ENCODE measurements around the gene CKS1B. TPM values are rescaled to one million over a fixed set of nuclear protein-coding genes. Genes with fewer than 3 reads are reported as not detected.

Gene CKS1B
- total and polyA plus RNA-seq, 9 donors: 57.1 to 84.9 (median 69.9) TPM

DNA sequence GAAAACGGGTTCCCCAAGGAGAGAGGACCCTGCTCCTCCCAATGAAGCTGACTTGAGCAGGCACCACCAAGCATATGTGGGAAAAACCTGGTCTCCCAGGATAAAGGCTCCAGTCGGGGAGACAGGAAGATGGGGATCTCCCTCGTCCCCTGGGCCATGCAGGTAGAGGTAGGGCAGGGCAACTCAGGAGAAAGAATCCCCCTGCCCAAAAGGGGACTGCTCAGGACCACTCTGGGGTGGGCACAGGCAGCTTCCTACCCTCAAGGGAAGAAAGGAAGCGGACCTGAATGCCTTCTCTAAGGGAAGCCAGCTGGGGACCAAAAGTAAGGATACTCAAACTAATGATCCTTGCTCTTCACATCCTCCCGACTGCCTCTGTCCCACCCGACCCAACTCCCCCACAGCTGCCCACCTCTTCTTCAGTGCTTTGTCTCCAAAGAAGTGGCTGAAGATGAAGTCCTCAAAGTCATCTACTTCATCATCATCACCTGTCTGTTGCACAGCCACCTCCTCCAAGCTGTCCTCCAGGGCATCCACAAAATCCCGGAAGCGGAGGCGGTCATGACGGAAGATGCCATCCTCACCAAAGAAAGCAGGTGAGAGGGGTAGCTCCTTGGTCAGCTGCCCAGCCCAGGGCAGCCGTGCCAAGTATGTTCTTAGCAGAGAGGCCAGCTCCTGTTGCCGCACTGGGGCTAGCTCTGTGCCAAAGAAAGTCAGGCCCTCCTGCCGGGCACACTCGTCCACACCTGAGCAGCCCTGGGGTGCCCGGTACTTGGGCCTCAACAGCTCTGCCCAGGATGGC is 29.1 kb upstream of the CKS1B start:
- Histone ChIP-seq H3K4me3 (ENCODE audit: low read length) (no peak overlapping the region), H3K36me3 (ENCODE audit: control insufficient read depth, insufficient read depth, low read length) (peaks cover 46% of the 10 kb centered on the region), H3K4me1 (ENCODE audit: control insufficient read depth, insufficient read depth, low read length) (peaks cover 52% of the 10 kb centered on the region), H3K27ac (ENCODE audit: low read length) (no peak overlapping the region), H3K9me3 (replicated peaks; ENCODE audit: control insufficient read depth, low read depth, low read length) (no peaks in the 10 kb centered on the region), H3K27me3 (ENCODE audit: control insufficient read depth, insufficient read depth, low read length) (no peaks in the 10 kb centered on the region)
- no peak for DNase-seq
- WGBS (ENCODE audit: insufficient coverage): 88% methylated on average over 12 of the region's 15 CpGs

DNA sequence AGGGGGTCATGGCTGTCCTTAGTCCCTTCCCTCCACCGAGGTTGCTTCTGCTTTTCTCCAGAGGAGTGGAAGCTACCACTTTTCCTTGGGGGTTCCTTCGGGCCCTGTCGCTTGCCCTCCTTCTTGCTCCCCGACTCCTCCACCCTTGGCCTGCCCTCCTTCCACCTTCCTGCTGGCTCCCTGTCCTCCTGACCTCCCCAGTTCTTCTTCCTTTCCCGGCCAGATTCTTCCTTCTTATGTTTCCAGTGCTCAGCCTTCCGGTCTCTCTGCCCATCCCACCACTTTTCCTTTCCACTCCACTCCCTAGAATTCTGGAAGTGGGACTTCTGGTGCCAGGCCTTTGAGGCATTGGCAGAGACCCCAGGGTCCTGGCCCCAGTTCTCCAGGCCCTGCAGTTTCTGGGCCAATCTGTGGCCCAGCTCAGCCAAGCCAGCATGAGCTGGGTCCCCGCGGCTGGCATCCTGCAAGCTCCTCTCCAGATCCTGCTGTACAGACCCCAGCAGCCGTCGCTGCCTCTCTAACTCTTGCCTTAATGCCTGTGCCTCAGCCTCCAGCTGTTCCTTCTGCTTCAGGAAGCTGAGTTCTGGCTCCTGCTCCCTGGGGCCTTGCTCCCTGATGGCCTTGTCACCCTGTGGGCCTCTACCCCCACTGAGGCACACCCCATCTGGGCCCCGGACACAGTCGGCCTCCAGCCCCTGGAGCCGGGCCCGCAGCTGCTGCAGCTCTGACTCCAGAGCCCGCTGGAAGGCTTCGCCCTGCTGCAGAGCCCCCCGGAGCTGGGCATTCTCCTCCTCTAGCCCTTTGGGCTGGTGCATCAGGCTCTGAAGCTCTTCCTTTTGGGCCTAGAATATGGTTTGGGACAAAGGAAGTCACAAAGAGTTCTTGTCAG is 28.3 kb upstream of the CKS1B start:
- H3K4me1 ChIP-seq (ENCODE audit: control insufficient read depth, insufficient read depth, low read length): peaks cover 44% of the 10 kb centered on the region
- no peaks in the 10 kb centered on the region for H3K9me3 ChIP-seq (replicated peaks; ENCODE audit: control insufficient read depth, low read depth, low read length)
- no peaks in the 10 kb centered on the region for H3K27me3 ChIP-seq (ENCODE audit: control insufficient read depth, insufficient read depth, low read length)
- H3K36me3 ChIP-seq (ENCODE audit: control insufficient read depth, insufficient read depth, low read length): peaks cover 54% of the 10 kb centered on the region
- H3K4me3 ChIP-seq (ENCODE audit: low read length): no peak overlapping the region
- no peak overlapping the region for H3K27ac ChIP-seq (ENCODE audit: low read length)
- no peak for DNase-seq
- WGBS (ENCODE audit: insufficient coverage): 76% methylated on average over 14 of the region's 17 CpGs

DNA sequence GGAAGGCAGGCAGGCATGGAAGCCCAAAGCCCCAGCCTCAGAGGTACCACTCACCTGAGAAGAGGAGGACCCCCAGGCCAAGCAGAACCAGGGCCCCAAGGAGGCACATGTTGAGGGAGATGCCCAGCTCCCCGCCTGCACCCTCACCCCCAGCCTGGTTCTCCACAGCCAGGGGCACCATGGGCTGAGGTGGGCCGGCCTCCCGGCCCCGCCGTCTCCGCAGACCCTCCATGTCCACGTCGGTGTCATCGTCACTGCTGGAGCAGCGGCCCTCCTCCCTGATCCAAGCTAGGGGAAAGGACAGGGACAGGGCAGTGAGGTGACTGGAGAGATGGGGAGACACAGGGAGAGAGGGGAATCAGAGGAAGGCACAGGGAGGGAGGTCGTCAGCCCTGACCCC is 26.4 kb upstream of the CKS1B start:
- Histone ChIP-seq H3K36me3 (ENCODE audit: control insufficient read depth, insufficient read depth, low read length) (peaks cover 62% of the 10 kb centered on the region), H3K27ac (ENCODE audit: low read length) (no peak overlapping the region), H3K4me3 (ENCODE audit: low read length) (no peak overlapping the region), H3K4me1 (ENCODE audit: control insufficient read depth, insufficient read depth, low read length) (peaks cover 42% of the 10 kb centered on the region), H3K9me3 (replicated peaks; ENCODE audit: control insufficient read depth, low read depth, low read length) (no peaks in the 10 kb centered on the region), H3K27me3 (ENCODE audit: control insufficient read depth, insufficient read depth, low read length) (no peaks in the 10 kb centered on the region)
- 89% methylated on average over 6 of the region's 11 CpGs for WGBS (ENCODE audit: insufficient coverage)
- DNase-seq: no peak

DNA sequence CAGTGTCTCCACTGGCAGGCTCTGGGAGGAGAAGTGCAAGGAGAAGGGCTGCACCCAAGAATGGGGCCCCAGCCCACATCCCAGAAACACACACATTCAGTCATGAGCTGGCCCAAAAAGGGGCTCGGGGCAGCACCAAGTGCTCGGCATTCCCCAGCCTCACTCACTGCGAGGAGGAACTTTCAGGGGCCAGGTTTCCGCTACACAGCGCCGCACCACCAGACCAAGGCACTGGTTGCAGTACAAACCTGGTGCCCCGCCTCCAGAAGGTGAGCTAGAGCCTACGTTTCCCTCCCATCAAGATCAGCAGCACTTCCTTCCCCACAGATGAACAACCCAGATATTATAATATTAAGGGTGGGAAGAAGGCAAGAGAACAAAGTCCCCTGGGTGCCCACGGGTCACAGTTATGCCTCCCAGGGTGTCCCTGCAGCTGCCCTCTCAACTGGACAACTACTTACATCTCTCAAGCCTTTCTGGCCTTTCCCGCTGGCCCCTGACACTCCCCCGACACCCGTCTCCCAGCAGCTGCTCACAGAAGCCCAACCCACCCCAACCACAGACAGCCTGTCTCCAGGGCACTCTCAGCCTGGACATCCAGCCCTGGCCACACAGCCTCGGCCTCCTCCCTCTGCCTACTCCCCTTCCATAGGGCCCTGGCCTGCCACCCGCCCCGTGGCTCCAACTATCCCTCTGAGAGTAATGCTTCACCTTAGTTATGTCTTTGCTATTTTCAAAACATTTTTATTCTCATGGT is 22.4 kb upstream of the CKS1B start:
- no peaks in the 10 kb centered on the region for H3K9me3 ChIP-seq (replicated peaks; ENCODE audit: control insufficient read depth, low read depth, low read length)
- WGBS (ENCODE audit: insufficient coverage): 58% methylated on average over 10 of the region's 15 CpGs
- peak overlapping the region; percentile 56 for H3K27ac ChIP-seq (ENCODE audit: low read length)
- no peak for DNase-seq
- peaks cover 44% of the 10 kb centered on the region for H3K4me1 ChIP-seq (ENCODE audit: control insufficient read depth, insufficient read depth, low read length)
- H3K27me3 ChIP-seq (ENCODE audit: control insufficient read depth, insufficient read depth, low read length): no peaks in the 10 kb centered on the region
- H3K4me3 ChIP-seq (ENCODE audit: low read length): no peak overlapping the region
- peaks cover 43% of the 10 kb centered on the region for H3K36me3 ChIP-seq (ENCODE audit: control insufficient read depth, insufficient read depth, low read length)

DNA sequence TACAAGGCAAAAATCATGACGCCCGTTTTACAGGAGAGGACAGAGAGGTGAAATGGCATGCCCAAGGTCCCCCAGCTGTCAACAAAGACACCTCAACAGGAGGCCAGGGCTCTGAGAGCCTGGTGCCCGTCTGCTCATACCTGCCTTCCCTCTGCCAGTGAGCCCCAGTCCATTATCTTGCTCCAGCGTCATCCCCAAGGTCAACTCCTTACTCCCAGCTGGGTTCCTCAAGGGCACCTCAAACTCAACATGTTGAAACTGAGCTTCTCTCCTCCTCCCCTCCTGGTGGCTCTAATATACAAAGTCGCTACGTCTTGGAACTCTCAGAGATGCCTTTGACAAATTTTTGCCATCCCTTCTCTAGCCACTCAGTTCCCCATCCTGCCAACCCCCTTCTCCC is 21.8 kb upstream of the CKS1B start:
- Histone ChIP-seq H3K27me3 (ENCODE audit: control insufficient read depth, insufficient read depth, low read length) (no peaks in the 10 kb centered on the region), H3K9me3 (replicated peaks; ENCODE audit: control insufficient read depth, low read depth, low read length) (no peaks in the 10 kb centered on the region), H3K27ac (ENCODE audit: low read length) (peak overlapping the region; percentile 56), H3K4me1 (ENCODE audit: control insufficient read depth, insufficient read depth, low read length) (peaks cover 50% of the 10 kb centered on the region), H3K4me3 (ENCODE audit: low read length) (no peak overlapping the region), H3K36me3 (ENCODE audit: control insufficient read depth, insufficient read depth, low read length) (peaks cover 38% of the 10 kb centered on the region)
- WGBS (ENCODE audit: insufficient coverage): 90% methylated on average over 5 of the region's 6 CpGs
- no peak for DNase-seq

DNA sequence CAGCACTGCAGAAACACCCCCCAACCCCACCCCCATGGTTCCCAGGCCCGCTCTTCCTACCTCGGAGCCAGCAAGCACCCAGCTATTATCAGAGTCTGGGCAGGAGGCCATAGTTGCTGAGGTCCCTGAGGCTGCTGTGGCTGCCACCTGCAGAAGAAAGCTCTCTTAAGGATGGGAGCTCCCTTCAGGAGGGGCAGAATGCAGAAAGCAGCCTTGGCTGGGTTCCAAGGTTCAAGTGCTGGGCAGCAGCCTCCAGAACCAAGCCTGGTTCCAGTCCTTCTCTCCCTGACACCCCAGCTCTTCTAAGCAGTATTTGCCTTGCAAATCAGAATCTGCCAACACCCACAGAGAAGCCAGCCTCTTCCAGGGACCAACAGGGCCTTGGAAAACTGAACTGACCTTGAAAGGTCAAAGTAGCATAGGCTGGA is 20.9 kb upstream of the CKS1B start:
- DNase-seq: no peak
- H3K4me3 ChIP-seq (ENCODE audit: low read length): no peak overlapping the region
- 92% methylated on average over 2 of the region's 2 CpGs for WGBS (ENCODE audit: insufficient coverage)
- peaks cover 60% of the 10 kb centered on the region for H3K4me1 ChIP-seq (ENCODE audit: control insufficient read depth, insufficient read depth, low read length)
- peaks cover 38% of the 10 kb centered on the region for H3K36me3 ChIP-seq (ENCODE audit: control insufficient read depth, insufficient read depth, low read length)
- no peaks in the 10 kb centered on the region for H3K27me3 ChIP-seq (ENCODE audit: control insufficient read depth, insufficient read depth, low read length)
- no peaks in the 10 kb centered on the region for H3K9me3 ChIP-seq (replicated peaks; ENCODE audit: control insufficient read depth, low read depth, low read length)
- H3K27ac ChIP-seq (ENCODE audit: low read length): no peak overlapping the region

DNA sequence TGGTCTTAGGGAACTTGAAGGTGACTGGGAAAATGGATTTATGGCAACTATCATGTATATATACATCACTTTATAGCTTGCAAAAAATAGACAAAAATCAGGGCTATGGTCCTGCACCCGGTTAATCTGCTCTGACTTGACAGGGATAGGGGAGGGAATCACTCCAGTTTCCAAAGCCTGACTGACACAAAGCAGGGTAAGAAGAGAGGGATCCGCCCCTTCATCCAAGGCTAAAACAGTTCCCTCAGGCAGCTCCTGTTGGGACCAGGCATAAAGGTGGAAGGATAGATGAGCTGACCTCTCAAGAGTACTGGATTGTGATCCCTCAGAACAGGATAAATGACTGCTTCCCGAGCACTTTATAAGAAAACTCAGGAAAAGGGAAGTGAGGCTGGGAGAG is 19.9 kb upstream of the CKS1B start:
- no peaks in the 10 kb centered on the region for H3K9me3 ChIP-seq (replicated peaks; ENCODE audit: control insufficient read depth, low read depth, low read length)
- WGBS (ENCODE audit: insufficient coverage): no CpG with 5 or more reads among the region's 3 CpGs
- H3K4me1 ChIP-seq (ENCODE audit: control insufficient read depth, insufficient read depth, low read length): peaks cover 64% of the 10 kb centered on the region
- peaks cover 44% of the 10 kb centered on the region for H3K36me3 ChIP-seq (ENCODE audit: control insufficient read depth, insufficient read depth, low read length)
- H3K4me3 ChIP-seq (ENCODE audit: low read length): peak overlapping the region; percentile 65
- DNase-seq: no peak
- no peaks in the 10 kb centered on the region for H3K27me3 ChIP-seq (ENCODE audit: control insufficient read depth, insufficient read depth, low read length)
- peak overlapping the region; percentile 96 for H3K27ac ChIP-seq (ENCODE audit: low read length)

DNA sequence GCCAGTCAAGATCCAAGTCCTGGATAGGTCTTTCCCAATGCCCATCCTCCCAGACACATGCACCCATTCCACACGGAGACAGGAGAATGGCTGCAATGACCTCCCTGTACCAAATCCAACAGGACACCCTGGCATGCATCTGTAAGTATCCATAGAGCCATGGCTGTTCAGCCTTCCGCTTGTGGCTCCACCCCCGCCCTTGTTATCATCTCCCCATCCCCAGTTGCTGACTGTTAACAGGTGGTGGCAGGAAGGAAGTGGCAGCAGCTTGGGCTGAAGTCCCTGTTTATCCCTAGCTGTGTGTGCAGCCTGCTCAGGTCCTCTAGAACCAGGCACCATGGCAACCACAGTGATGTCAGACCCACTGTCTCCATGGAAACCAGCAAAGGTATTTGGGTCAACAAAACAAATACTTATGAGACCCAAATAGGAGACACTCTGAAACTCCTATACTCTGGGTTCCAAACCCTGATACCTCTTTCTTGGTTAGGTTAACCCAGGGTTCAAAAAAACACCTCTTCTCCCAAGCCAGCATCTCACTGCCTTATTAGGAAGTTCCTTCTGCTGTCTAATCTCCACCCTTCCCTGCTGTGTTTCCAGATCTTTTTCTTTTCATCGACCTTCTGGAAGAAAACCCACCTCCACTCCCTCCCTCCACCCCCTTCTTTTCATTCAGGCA is 19.3 kb upstream of the CKS1B start:
- Histone ChIP-seq H3K4me3 (ENCODE audit: low read length) (peak overlapping the region; percentile 65), H3K27ac (ENCODE audit: low read length) (peak overlapping the region; percentile 96), H3K36me3 (ENCODE audit: control insufficient read depth, insufficient read depth, low read length) (peaks cover 47% of the 10 kb centered on the region), H3K9me3 (replicated peaks; ENCODE audit: control insufficient read depth, low read depth, low read length) (no peaks in the 10 kb centered on the region), H3K4me1 (ENCODE audit: control insufficient read depth, insufficient read depth, low read length) (peaks cover 67% of the 10 kb centered on the region), H3K27me3 (ENCODE audit: control insufficient read depth, insufficient read depth, low read length) (no peaks in the 10 kb centered on the region)
- DNase-seq: peak; percentile 84
- WGBS (ENCODE audit: insufficient coverage): 12% methylated on average over 2 of the region's 4 CpGs

DNA sequence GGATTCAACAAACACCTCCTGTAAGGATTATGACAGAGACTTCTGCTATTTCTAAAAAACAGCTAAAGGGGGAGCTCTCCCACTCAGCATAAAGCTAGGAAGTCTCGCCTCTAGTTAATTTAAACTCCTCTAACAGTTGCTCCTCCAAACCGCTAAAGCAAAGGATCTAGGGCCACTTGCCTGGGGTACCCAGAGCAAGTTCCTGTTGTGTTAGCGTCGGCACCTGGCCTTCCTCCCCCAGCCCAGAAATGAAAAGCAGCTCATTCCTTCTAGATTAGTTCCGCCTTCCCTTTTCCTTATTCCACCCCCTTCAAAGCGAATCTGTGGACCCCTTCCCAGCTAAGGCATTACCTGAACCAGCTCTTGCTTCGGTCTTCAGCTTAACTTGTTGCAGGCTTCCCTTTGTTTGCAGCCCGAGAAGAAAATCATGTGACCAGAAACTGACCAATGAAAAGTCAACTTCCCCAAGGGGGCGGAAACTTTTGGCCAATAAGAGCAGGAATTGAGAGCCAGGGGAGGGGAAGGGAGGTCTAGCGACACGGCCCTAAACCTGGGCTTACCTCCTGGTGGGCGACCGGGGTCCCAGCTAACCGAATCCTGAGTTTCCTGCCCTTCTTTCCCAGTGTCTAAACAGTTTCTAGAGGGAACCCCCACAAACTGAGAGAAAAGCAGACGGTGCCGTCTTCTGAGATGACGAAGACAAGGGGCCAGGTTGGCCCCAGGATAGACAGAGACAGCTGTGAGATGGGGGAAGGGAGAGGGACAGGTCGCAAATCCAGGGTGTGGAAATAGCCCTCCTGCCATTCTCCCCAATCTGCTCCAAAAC is 18.6 kb upstream of the CKS1B start, which contains the start of gene PBXIP1:
Gene PBXIP1, minus strand, starts transcription at position 382 of the 826 bp plus-strand sequence. CDS start 2,378 bp downstream, outside the sequence.
- WGBS (ENCODE audit: insufficient coverage): 0% methylated on average over 11 of the region's 18 CpGs

More for the DNA sequence above, 18.6 kb upstream of the CKS1B start, which contains the start of gene PBXIP1:
- peak within 1 kb of the TSS; percentile 65 for H3K4me3 ChIP-seq (ENCODE audit: low read length)
- H3K27ac ChIP-seq (ENCODE audit: low read length): peak within 1 kb of the TSS; percentile 96
- no peaks in the 10 kb centered on the region for H3K9me3 ChIP-seq (replicated peaks; ENCODE audit: control insufficient read depth, low read depth, low read length)
- peak; percentile 99 for DNase-seq
- H3K4me1 ChIP-seq (ENCODE audit: control insufficient read depth, insufficient read depth, low read length): peaks cover 73% of the 10 kb centered on the region
- H3K36me3 ChIP-seq (ENCODE audit: control insufficient read depth, insufficient read depth, low read length): peaks cover 42% of the 10 kb centered on the region
- H3K27me3 ChIP-seq (ENCODE audit: control insufficient read depth, insufficient read depth, low read length): no peaks in the 10 kb centered on the region
